ENCODE measurements around the gene SLC13A3. TPM values are rescaled to one million over a fixed set of nuclear protein-coding genes. Genes with fewer than 3 reads are reported as not detected.

The SLC13A3 gene
- total RNA-seq, 1 donor from 2014 or later = 1.7 TPM

GRCh38 chr20:46575937-46576461 lies 75.3 kb downstream of the SLC13A3 start:
- no peak for DNase-seq

GRCh38 chr20:46575394-46575793 lies 75.9 kb downstream of the SLC13A3 start:
- DNase-seq = no peak

GRCh38 chr20:46573788-46574584 lies 77.3 kb downstream of the SLC13A3 start:
- DNase-seq = no peak

GRCh38 chr20:46573234-46573633 lies 78.0 kb downstream of the SLC13A3 start:
- DNase-seq = no peak

DNA sequence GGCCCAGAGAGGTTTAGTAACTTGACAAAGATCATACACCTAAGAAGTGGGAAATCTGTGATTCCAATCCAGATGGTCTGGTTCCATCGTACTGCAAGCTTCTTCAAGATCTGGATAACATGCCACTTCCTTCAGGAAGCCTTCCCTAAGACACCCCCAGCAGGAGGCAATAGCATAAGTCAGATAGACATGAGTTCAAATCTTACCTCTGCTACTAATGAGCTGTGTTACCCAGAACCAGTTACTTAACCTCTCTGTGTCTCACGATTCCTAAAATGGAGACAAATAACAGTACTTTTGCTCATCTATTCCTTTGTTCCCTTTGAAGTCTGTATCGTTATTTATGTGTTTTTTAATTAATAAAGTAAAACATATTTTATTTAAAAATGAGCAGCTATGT lies 78.5 kb downstream of the SLC13A3 start:
- DNase-seq = no peak

GRCh38 chr20:46572153-46572552 lies 79.1 kb downstream of the SLC13A3 start:
- peak; percentile 87 for DNase-seq

- DNase-seq = no peak
Measured at GRCh38 chr20:46571418-46571817, 79.8 kb downstream of the SLC13A3 start.

GRCh38 chr20:46570956-46571355 lies 80.3 kb downstream of the SLC13A3 start:
- DNase-seq = no peak

DNA sequence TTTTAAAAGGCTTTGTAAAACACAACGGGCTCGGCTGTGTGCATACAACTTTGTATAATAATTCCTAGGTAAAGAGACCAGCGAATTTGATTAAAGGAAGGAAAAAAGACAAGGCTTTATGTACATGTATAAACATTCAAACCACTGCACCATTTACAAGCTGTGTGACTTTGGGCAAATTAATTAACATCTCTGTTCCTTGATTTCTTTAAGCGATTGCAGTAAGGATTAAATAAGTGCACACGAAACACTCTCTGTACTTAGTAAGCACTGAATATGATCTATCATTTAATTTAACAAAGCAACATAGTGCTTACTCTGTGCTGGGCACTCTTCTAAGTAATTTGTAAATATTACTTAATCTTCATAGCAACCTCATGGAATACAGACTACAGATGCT lies 81.3 kb downstream of the SLC13A3 start:
- no peak for DNase-seq

- DNase-seq = peak; percentile 97
Measured at GRCh38 chr20:46568570-46569129, 82.6 kb downstream of the SLC13A3 start.

DNA sequence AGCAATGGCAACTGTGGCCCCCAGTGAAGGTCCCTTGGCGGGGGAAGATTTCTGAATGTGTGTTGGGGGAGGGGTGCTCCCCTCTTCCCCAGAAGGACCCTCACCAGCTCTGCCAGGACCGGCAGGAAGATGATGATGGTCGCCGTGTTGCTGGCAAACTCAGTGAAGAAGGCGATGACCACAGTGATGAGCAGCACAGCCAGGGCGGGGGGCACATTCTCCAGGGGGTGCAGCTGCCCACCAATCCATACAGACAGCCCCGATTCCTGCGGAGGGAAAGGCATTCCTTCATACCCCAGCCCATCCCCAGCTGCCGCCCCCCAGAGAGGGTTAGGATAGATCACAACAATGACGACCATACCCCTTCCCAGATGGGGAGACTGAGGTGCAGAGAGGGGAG lies 85.1 kb downstream of the SLC13A3 start:
- DNase-seq = no peak

GRCh38 chr20:46564241-46564957 lies 86.9 kb downstream of the SLC13A3 start:
- DNase-seq = no peak

GRCh38 chr20:46563860-46564221 lies 87.4 kb downstream of the SLC13A3 start:
- no peak for DNase-seq

GRCh38 chr20:46563170-46563859 lies 87.9 kb downstream of the SLC13A3 start:
- DNase-seq = no peak

GRCh38 chr20:46562373-46563169 lies 88.7 kb downstream of the SLC13A3 start:
- DNase-seq = peak; percentile 92

DNA sequence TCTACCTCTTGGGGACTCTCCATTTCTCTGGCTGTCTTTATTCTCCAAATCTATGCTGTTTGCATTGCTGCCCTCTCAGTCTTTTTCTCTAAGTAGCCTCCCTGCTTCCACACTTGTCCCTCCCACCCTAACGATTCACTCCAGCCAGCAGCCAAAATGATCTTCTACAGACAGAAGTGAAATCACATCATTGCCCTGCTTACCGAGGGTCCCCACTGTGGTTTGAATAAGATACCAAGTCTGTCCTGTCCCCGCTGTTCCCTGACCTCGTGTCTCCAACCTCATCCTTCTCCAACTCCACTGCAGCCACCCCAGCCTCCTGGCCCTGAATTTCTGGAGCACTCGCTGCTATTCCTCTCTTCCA lies 89.3 kb downstream of the SLC13A3 start:
- DNase-seq = no peak

- DNase-seq = no peak
Measured at GRCh38 chr20:46559685-46560440, 91.4 kb downstream of the SLC13A3 start.

DNA sequence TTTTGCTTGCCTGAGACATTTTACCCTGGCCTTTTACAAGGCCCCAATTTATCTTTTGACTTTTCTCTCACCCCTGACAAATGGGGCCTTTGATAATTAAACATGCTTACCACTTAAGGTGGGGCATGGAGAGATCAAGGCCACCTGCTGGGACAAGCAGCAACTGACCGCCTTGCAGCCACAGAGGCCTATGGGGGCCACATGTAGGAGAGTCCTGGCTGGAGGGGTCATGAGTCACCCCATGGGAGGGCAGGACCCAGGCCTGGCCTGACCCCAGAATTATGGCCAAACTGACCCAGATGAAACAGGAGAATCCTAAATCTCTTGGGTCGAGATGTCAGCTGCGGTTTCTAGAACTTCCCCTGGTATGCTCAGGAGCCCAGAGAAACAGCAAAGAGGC lies 92.3 kb downstream of the SLC13A3 start:
- DNase-seq = no peak

- DNase-seq = peak; percentile 48
Measured at GRCh38 chr20:46558511-46558959, 92.7 kb downstream of the SLC13A3 start.

DNA sequence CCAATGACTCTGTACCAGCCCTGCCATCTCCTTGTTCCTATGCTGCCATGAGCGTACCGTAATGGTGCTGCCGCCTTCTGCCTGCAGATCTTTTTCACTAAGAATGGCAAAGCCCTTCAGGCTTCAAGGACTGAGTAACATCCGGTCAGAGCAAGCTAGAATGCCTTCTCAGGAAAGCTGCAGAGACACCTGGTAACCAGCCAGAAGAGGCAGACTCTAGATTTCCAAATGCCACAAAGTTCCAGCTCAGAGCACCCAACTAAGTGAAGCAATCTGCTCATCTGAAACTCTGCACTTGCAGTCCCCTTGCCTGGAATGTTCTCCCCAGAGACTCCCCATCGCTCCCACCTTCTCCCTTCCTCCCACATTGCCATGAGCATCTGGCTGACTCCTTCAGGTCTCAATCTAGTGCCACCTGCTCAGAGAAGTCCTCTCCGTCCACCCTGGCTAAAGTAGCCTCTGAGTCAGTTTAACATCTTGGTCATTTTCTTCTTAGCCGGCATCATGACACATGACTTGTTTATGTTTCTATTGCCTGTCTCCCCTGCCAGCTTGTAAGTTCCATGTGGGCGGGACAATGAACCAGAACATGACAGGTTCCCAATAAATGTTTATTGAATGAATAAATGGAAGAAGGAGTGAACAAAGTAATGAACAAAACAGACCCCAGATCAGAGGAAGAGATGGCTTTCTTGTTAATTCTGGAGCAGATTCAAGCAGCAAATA lies 93.9 kb downstream of the SLC13A3 start:
- DNase-seq = no peak

All from tongue (tissue), 2 donors.